ENCODE results near the gene NEO1.

The NEO1 gene

GRCh38 chr15:73019154-73019553, 33.1 kb upstream of the NEO1 start:
- no peak for TF ChIP-seq CTCF (IDR thresholded peaks at IDR 0.05; ENCODE audit: low read depth, low read length, missing control alignments)
- in situ Hi-C loops (cut with HindIII; ENCODE audit: low pct_ligation_motif_present, low sequenced_read_pairs): no loop called here
- H3K27ac ChIP-seq: no peak overlapping the region
- H3K27me3 ChIP-seq (replicated peaks): peaks cover 3% of the 10 kb centered on the region
- H3K4me3 ChIP-seq (ENCODE audit: low read depth, low read length): no peak overlapping the region
- no peak for DNase-seq
- H3K36me3 ChIP-seq (replicated peaks): no peaks in the 10 kb centered on the region

- DNase-seq: no peak
- Histone ChIP-seq H3K27ac (no peak overlapping the region), H3K4me3 (ENCODE audit: low read depth, low read length) (no peak overlapping the region), H3K27me3 (replicated peaks) (peaks cover 3% of the 10 kb centered on the region), H3K36me3 (replicated peaks) (no peaks in the 10 kb centered on the region)
- no peak for TF ChIP-seq CTCF (IDR thresholded peaks at IDR 0.05; ENCODE audit: low read depth, low read length, missing control alignments)
- in situ Hi-C loops (cut with HindIII; ENCODE audit: low pct_ligation_motif_present, low sequenced_read_pairs): no loop called here
These were observed 32.6 kb upstream of the NEO1 start for GRCh38 chr15:73019601-73020146.

- H3K4me3 ChIP-seq (ENCODE audit: low read depth, low read length): no peak overlapping the region
- H3K27ac ChIP-seq: no peak overlapping the region
- H3K27me3 ChIP-seq (replicated peaks): peaks cover 3% of the 10 kb centered on the region
- no peak for DNase-seq
- H3K36me3 ChIP-seq (replicated peaks): no peaks in the 10 kb centered on the region
- no peak for TF ChIP-seq CTCF (IDR thresholded peaks at IDR 0.05; ENCODE audit: low read depth, low read length, missing control alignments)
- in situ Hi-C loops (cut with HindIII; ENCODE audit: low pct_ligation_motif_present, low sequenced_read_pairs): no loop called here
These were observed 31.1 kb upstream of the NEO1 start for GRCh38 chr15:73021139-73021621.

GRCh38 chr15:73022161-73022560, 30.1 kb upstream of the NEO1 start:
- H3K27ac ChIP-seq: no peak overlapping the region
- no peak for TF ChIP-seq CTCF (IDR thresholded peaks at IDR 0.05; ENCODE audit: low read depth, low read length, missing control alignments)
- in situ Hi-C loops (cut with HindIII; ENCODE audit: low pct_ligation_motif_present, low sequenced_read_pairs): no loop called here
- no peak overlapping the region for H3K4me3 ChIP-seq (ENCODE audit: low read depth, low read length)
- DNase-seq: no peak
- H3K27me3 ChIP-seq (replicated peaks): peaks cover 3% of the 10 kb centered on the region
- no peaks in the 10 kb centered on the region for H3K36me3 ChIP-seq (replicated peaks)

GRCh38 chr15:73023071-73023470, 29.2 kb upstream of the NEO1 start:
- Histone ChIP-seq H3K27me3 (replicated peaks) (peaks cover 3% of the 10 kb centered on the region), H3K27ac (no peak overlapping the region), H3K4me3 (ENCODE audit: low read depth, low read length) (no peak overlapping the region), H3K36me3 (replicated peaks) (no peaks in the 10 kb centered on the region)
- in situ Hi-C loops (cut with HindIII; ENCODE audit: low pct_ligation_motif_present, low sequenced_read_pairs): no loop called here
- no peak for DNase-seq
- TF ChIP-seq CTCF (IDR thresholded peaks at IDR 0.05; ENCODE audit: low read depth, low read length, missing control alignments): no peak

- peaks cover 3% of the 10 kb centered on the region for H3K27me3 ChIP-seq (replicated peaks)
- no peak overlapping the region for H3K4me3 ChIP-seq (ENCODE audit: low read depth, low read length)
- TF ChIP-seq CTCF (IDR thresholded peaks at IDR 0.05; ENCODE audit: low read depth, low read length, missing control alignments): no peak
- in situ Hi-C loops (cut with HindIII; ENCODE audit: low pct_ligation_motif_present, low sequenced_read_pairs): no loop called here
- DNase-seq: no peak
- no peak overlapping the region for H3K27ac ChIP-seq
- no peaks in the 10 kb centered on the region for H3K36me3 ChIP-seq (replicated peaks)
These were observed 28.1 kb upstream of the NEO1 start for GRCh38 chr15:73024168-73024567.
